ENCODE measurements around the gene LILRB2.
A peak's percentile ranks its signal among the peaks of the same experiment; 100 is the strongest.
"Not testable (repeated sequence)": the region's sequence is repeated elsewhere in the genome, so short reads cannot be mapped to it uniquely, and the experiment has no call there.

The LILRB2 gene

GRCh38 chr19:54239491-54240371 is 41.2 kb downstream of the LILRB2 start:
- DNase-seq = not testable (repeated sequence)

GRCh38 chr19:54233941-54234340 is 47.0 kb downstream of the LILRB2 start:
- no peak for DNase-seq

- peak; percentile 75 for DNase-seq
Observed at GRCh38 chr19:54231077-54231931, 49.6 kb downstream of the LILRB2 start.

GRCh38 chr19:54230031-54230430 is 50.9 kb downstream of the LILRB2 start:
- no peak for DNase-seq

- no peak for DNase-seq
Observed at GRCh38 chr19:54229146-54229545, 51.8 kb downstream of the LILRB2 start.

- DNase-seq = not testable (repeated sequence)
Observed at GRCh38 chr19:54224619-54225018, 56.3 kb downstream of the LILRB2 start.

GRCh38 chr19:54223937-54224281 is 57.0 kb downstream of the LILRB2 start:
- not testable (repeated sequence) for DNase-seq

All from NCI-H526 treated with DMSO at 0.1 percent for 48 hours (cell line).